Measurements from ENCODE around the gene MAT2A.

The MAT2A gene

GRCh38 chr2:85561280-85562212 lies 22.6 kb downstream of the MAT2A start, which contains the start of gene GGCX:
Gene GGCX (minus strand): TSS chr2:85561493. CDS start chr2:85561428, 65 bp downstream.
- peak within 1 kb of the TSS; percentile 87 to 89 for H3K4me3 ChIP-seq (ENCODE audit: low read length in 2 of 2)
- peak within 1 kb of the TSS; percentile 83 for H3K9ac ChIP-seq (ENCODE audit: low read depth, low read length, poor library complexity)
- H2AK5ac ChIP-seq (ENCODE audit: low read depth, low read length): no peak within 1 kb of the TSS
- no peak within 1 kb of the TSS for H4K8ac ChIP-seq (ENCODE audit: low read depth, low read length)
- H4K91ac ChIP-seq (ENCODE audit: low read depth, low read length, poor library complexity): no peak within 1 kb of the TSS
- no peaks in the 10 kb centered on the region for H3K27me3 ChIP-seq (ENCODE audit: control insufficient read depth in 3 of 3, insufficient read depth in 3 of 3, low read depth in 1 of 3, low read length in 3 of 3)
- H3K18ac ChIP-seq (ENCODE audit: low read length): peak within 1 kb of the TSS; percentile 84
- H3K9me3 ChIP-seq (replicated peaks in 1 of 2; ENCODE audit: control insufficient read depth in 2 of 2, insufficient read depth in 1 of 2, low read depth in 1 of 2, low read length in 2 of 2): no peaks in the 10 kb centered on the region
- peak within 1 kb of the TSS; percentile 5 for H3K14ac ChIP-seq (ENCODE audit: low read length)
- no peak within 1 kb of the TSS for H2BK12ac ChIP-seq (ENCODE audit: low read length)
- peak within 1 kb of the TSS; percentile 21 for H3K23ac ChIP-seq (ENCODE audit: low read depth, low read length, poor library complexity)
- peaks cover 2% of the 10 kb centered on the region for H3K79me1 ChIP-seq (ENCODE audit: low read depth, low read length)
- H2AFZ ChIP-seq (ENCODE audit: low read length): peak within 1 kb of the TSS; percentile 90
- no peak within 1 kb of the TSS for H2BK15ac ChIP-seq (ENCODE audit: low read length)
- WGBS, 2 donors (ENCODE audit: extremely low coverage in 2 of 2, insufficient read length in 2 of 2, insufficient replicate concordance in 1 of 2): no CpG with 5 or more reads among the region's 64 CpGs
- peaks cover 0 to 2% of the 10 kb centered on the region in 2 donors for H3K4me1 ChIP-seq (ENCODE audit: control insufficient read depth in 2 of 2, insufficient read depth in 1 of 2, low read depth in 1 of 2, low read length in 2 of 2)
- H3K36me3 ChIP-seq (replicated peaks in 1 of 2; ENCODE audit: control insufficient read depth in 2 of 2, insufficient read depth in 2 of 2, low read length in 2 of 2): peaks cover 9 to 26% of the 10 kb centered on the region in 2 donors
- H3K27ac ChIP-seq (replicated peaks; ENCODE audit: low read length): peak within 1 kb of the TSS; percentile 68
- H2BK5ac ChIP-seq (ENCODE audit: low read length): peak within 1 kb of the TSS; percentile 13
- DNase-seq (ENCODE audit: low spot score): peak; percentile 92
- H3K4me2 ChIP-seq (ENCODE audit: insufficient read depth, low read length, poor library complexity, severe bottlenecking): peak within 1 kb of the TSS; percentile 81
- H3K4ac ChIP-seq (ENCODE audit: low read length): no peak within 1 kb of the TSS
- H2BK120ac ChIP-seq (ENCODE audit: low read depth, low read length): no peak within 1 kb of the TSS

GRCh38 chr2:85564144-85564563 lies 25.2 kb downstream of the MAT2A start:
- Histone ChIP-seq H4K91ac (ENCODE audit: low read depth, low read length, poor library complexity) (no peak overlapping the region), H3K27me3 (ENCODE audit: control insufficient read depth in 3 of 3, insufficient read depth in 3 of 3, low read depth in 1 of 3, low read length in 3 of 3) (no peaks in the 10 kb centered on the region), H4K8ac (ENCODE audit: low read depth, low read length) (no peak overlapping the region), H3K9ac (ENCODE audit: low read depth, low read length, poor library complexity) (no peak overlapping the region), H3K4ac (ENCODE audit: low read length) (no peak overlapping the region), H2AK5ac (ENCODE audit: low read depth, low read length) (no peak overlapping the region), H3K79me1 (ENCODE audit: low read depth, low read length) (peaks cover 2% of the 10 kb centered on the region), H3K27ac (replicated peaks; ENCODE audit: low read length) (no peak overlapping the region), H3K23ac (ENCODE audit: low read depth, low read length, poor library complexity) (no peak overlapping the region), H2BK12ac (ENCODE audit: low read length) (no peak overlapping the region), H3K14ac (ENCODE audit: low read length) (no peak overlapping the region), H3K4me2 (ENCODE audit: insufficient read depth, low read length, poor library complexity, severe bottlenecking) (no peak overlapping the region), H3K4me1 (ENCODE audit: control insufficient read depth in 2 of 2, insufficient read depth in 1 of 2, low read depth in 1 of 2, low read length in 2 of 2) (peaks cover 0 to 2% of the 10 kb centered on the region in 2 donors), H2BK5ac (ENCODE audit: low read length) (no peak overlapping the region), H3K4me3 (ENCODE audit: low read length in 2 of 2) (no peak overlapping the region), H3K18ac (ENCODE audit: low read length) (no peak overlapping the region), H3K9me3 (replicated peaks in 1 of 2; ENCODE audit: control insufficient read depth in 2 of 2, insufficient read depth in 1 of 2, low read depth in 1 of 2, low read length in 2 of 2) (no peaks in the 10 kb centered on the region), H2BK120ac (ENCODE audit: low read depth, low read length) (no peak overlapping the region), H2BK15ac (ENCODE audit: low read length) (no peak overlapping the region), H3K36me3 (replicated peaks in 1 of 2; ENCODE audit: control insufficient read depth in 2 of 2, insufficient read depth in 2 of 2, low read length in 2 of 2) (peaks cover 0 to under 1% of the 10 kb centered on the region in 2 donors), H2AFZ (ENCODE audit: low read length) (no peak overlapping the region)
- no CpG with 5 or more reads among the region's 5 CpGs for WGBS, 2 donors (ENCODE audit: extremely low coverage in 2 of 2, insufficient read length in 2 of 2, insufficient replicate concordance in 1 of 2)
- DNase-seq (ENCODE audit: low spot score): no peak

DNA sequence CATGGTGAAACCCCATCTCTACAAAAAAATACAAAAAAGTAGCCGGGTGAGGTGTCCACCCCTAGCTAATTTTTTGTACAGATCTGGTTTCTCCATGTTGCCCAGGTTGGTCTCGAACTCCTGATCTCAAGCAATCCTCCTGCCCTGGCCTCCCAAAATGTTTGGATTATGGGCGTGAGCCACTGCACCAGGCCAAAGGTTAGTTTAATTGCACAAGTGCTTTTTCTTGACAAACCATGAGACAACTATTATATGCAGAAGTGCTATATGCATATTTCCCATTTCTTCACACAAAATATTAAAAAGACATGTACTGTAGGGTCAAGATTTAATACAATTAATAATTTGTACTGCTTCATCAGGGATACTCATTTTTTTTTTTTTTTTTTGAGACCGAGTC lies 27.3 kb downstream of the MAT2A start:
- H3K23ac ChIP-seq (ENCODE audit: low read depth, low read length, poor library complexity): no peak overlapping the region
- no peak overlapping the region for H2AFZ ChIP-seq (ENCODE audit: low read length)
- no peaks in the 10 kb centered on the region for H3K36me3 ChIP-seq (replicated peaks in 1 of 2; ENCODE audit: control insufficient read depth in 2 of 2, insufficient read depth in 2 of 2, low read length in 2 of 2)
- no peak overlapping the region for H3K18ac ChIP-seq (ENCODE audit: low read length)
- H2AK5ac ChIP-seq (ENCODE audit: low read depth, low read length): no peak overlapping the region
- H4K8ac ChIP-seq (ENCODE audit: low read depth, low read length): no peak overlapping the region
- H2BK5ac ChIP-seq (ENCODE audit: low read length): no peak overlapping the region
- H2BK120ac ChIP-seq (ENCODE audit: low read depth, low read length): no peak overlapping the region
- H3K9ac ChIP-seq (ENCODE audit: low read depth, low read length, poor library complexity): no peak overlapping the region
- H3K14ac ChIP-seq (ENCODE audit: low read length): no peak overlapping the region
- no peak overlapping the region for H2BK15ac ChIP-seq (ENCODE audit: low read length)
- no peaks in the 10 kb centered on the region for H3K9me3 ChIP-seq (replicated peaks in 1 of 2; ENCODE audit: control insufficient read depth in 2 of 2, insufficient read depth in 1 of 2, low read depth in 1 of 2, low read length in 2 of 2)
- peaks cover 0 to 11% (median 10%) of the 10 kb centered on the region in 3 experiments for H3K27me3 ChIP-seq (ENCODE audit: control insufficient read depth in 3 of 3, insufficient read depth in 3 of 3, low read depth in 1 of 3, low read length in 3 of 3)
- WGBS, 2 donors (ENCODE audit: extremely low coverage in 2 of 2, insufficient read length in 2 of 2, insufficient replicate concordance in 1 of 2): no CpG with 5 or more reads among the region's 4 CpGs
- no peak overlapping the region for H3K4ac ChIP-seq (ENCODE audit: low read length)
- H4K91ac ChIP-seq (ENCODE audit: low read depth, low read length, poor library complexity): no peak overlapping the region
- no peak overlapping the region for H3K4me3 ChIP-seq (ENCODE audit: low read length in 2 of 2)
- H2BK12ac ChIP-seq (ENCODE audit: low read length): no peak overlapping the region
- no peak overlapping the region for H3K27ac ChIP-seq (replicated peaks; ENCODE audit: low read length)
- H3K79me1 ChIP-seq (ENCODE audit: low read depth, low read length): no peaks in the 10 kb centered on the region
- no peaks in the 10 kb centered on the region for H3K4me1 ChIP-seq (ENCODE audit: control insufficient read depth in 2 of 2, insufficient read depth in 1 of 2, low read depth in 1 of 2, low read length in 2 of 2)
- no peak overlapping the region for H3K4me2 ChIP-seq (ENCODE audit: insufficient read depth, low read length, poor library complexity, severe bottlenecking)
- no peak for DNase-seq (ENCODE audit: low spot score)

DNA sequence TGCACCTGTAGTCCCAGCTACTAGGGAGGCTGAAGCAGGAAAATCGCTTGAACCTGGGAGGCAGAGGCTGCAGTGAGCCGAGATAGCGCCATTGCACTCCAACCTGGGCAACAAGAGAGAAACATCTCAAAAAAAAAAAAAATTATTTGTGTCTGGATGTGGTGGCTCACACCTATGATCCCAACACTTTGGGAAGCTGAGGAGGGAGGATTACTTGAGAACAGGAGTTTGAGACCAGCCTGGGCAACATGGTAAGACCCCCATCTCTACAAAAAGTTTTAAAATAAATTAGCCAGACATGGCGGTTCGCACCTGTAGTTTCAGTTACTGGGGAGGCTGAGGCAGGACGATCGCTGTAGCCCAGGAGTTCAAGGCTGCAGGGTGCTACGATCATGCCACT lies 36.8 kb downstream of the MAT2A start:
- Histone ChIP-seq H3K36me3 (replicated peaks in 1 of 2; ENCODE audit: control insufficient read depth in 2 of 2, insufficient read depth in 2 of 2, low read length in 2 of 2) (no peaks in the 10 kb centered on the region), H3K14ac (ENCODE audit: low read length) (no peak overlapping the region), H2AFZ (ENCODE audit: low read length) (no peak overlapping the region), H4K91ac (ENCODE audit: low read depth, low read length, poor library complexity) (no peak overlapping the region), H3K4me1 (ENCODE audit: control insufficient read depth in 2 of 2, insufficient read depth in 1 of 2, low read depth in 1 of 2, low read length in 2 of 2) (peaks cover 20 to 26% of the 10 kb centered on the region in 2 donors), H3K27me3 (ENCODE audit: control insufficient read depth in 3 of 3, insufficient read depth in 3 of 3, low read depth in 1 of 3, low read length in 3 of 3) (peaks cover 0 to 14% (median 10%) of the 10 kb centered on the region in 3 experiments), H3K9ac (ENCODE audit: low read depth, low read length, poor library complexity) (no peak overlapping the region), H3K4ac (ENCODE audit: low read length) (no peak overlapping the region), H2BK12ac (ENCODE audit: low read length) (no peak overlapping the region), H3K79me1 (ENCODE audit: low read depth, low read length) (no peaks in the 10 kb centered on the region), H3K18ac (ENCODE audit: low read length) (no peak overlapping the region), H4K8ac (ENCODE audit: low read depth, low read length) (no peak overlapping the region), H3K9me3 (replicated peaks in 1 of 2; ENCODE audit: control insufficient read depth in 2 of 2, insufficient read depth in 1 of 2, low read depth in 1 of 2, low read length in 2 of 2) (no peaks in the 10 kb centered on the region), H2BK120ac (ENCODE audit: low read depth, low read length) (no peak overlapping the region), H2BK15ac (ENCODE audit: low read length) (no peak overlapping the region), H2AK5ac (ENCODE audit: low read depth, low read length) (no peak overlapping the region), H3K27ac (replicated peaks; ENCODE audit: low read length) (no peak overlapping the region), H2BK5ac (ENCODE audit: low read length) (no peak overlapping the region), H3K4me2 (ENCODE audit: insufficient read depth, low read length, poor library complexity, severe bottlenecking) (no peak overlapping the region), H3K23ac (ENCODE audit: low read depth, low read length, poor library complexity) (no peak overlapping the region), H3K4me3 (ENCODE audit: low read length in 2 of 2) (no peak overlapping the region)
- WGBS, 2 donors (ENCODE audit: extremely low coverage in 2 of 2, insufficient read length in 2 of 2, insufficient replicate concordance in 1 of 2): no CpG with 5 or more reads among the region's 8 CpGs
- DNase-seq (ENCODE audit: low spot score): no peak
